CD4-positive, alpha-beta T cell treated with Interferon gamma for 1 hour (primary cell): ENCODE measurements around the gene USP28.
"Not testable (repeated sequence)": the region's sequence is repeated elsewhere in the genome, so short reads cannot be mapped to it uniquely, and the experiment has no call there.

Experiments
- DNase-seq: peaks from one replicate; pipeline ENCODE4 v3.0.0-alpha.2; 2020

Gene USP28

GRCh38 chr11:113764527-113765219, 110.7 kb downstream of the USP28 start:
- DNase-seq: no peak

- DNase-seq: not testable (repeated sequence)
Measured at GRCh38 chr11:113763040-113763439, 112.3 kb downstream of the USP28 start.

- DNase-seq: no peak
Measured at GRCh38 chr11:113760241-113760640, 115.1 kb downstream of the USP28 start.

- no peak for DNase-seq
Measured at GRCh38 chr11:113752932-113753331, 122.4 kb downstream of the USP28 start.
